ENCODE measurements around the gene PGLYRP4. TPM values are rescaled to one million over a fixed set of nuclear protein-coding genes. Genes with fewer than 3 reads are reported as not detected.

PGLYRP4 gene
- total RNA-seq, 1 experiment from 2014 or later, result not detected

DNA sequence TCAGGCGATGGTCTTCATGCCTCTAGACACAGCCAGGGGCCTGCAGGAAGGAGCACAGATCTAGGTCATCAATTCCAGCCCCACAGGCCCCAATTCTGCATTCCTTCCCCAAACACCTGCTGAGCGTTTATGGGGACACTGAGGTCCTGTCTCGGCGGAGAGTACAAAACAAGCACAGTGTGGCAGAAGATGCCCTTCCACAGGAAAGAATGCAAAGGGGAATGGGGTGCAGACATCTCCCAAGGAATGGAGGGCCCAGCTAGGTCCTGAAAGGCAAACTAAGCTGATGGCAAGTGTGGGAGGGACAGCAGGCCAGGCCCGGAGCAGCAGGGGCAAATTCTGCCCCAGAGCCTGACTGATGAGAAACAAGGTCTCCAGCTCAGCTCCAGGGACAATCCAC lies 45.8 kb upstream of the PGLYRP4 start:
- Histone ChIP-seq H3K9me3 (ENCODE audit: control insufficient read depth, insufficient read depth, low read depth, low read length) (no peaks in the 10 kb centered on the region), H3K4me3 (ENCODE audit: low read depth in 2 of 2, low read length in 2 of 2) (no peak overlapping the region), H3K4me1 (ENCODE audit: control insufficient read depth, insufficient read depth, low read length) (no peaks in the 10 kb centered on the region), H3K27me3 (ENCODE audit: control insufficient read depth, insufficient read depth, low read length) (peaks cover 6% of the 10 kb centered on the region; the same call in 1 of the 2 replicates), H3K27ac (ENCODE audit: low read length) (no peak overlapping the region), H3K36me3 (ENCODE audit: control insufficient read depth, insufficient read depth, low read length) (no peaks in the 10 kb centered on the region)
- in situ Hi-C loops (cut with HindIII; ENCODE audit: low pct_unique_long_range_greater_than_20kb, low sequenced_read_pairs) (no loop called here), intact Hi-C loops (cut with micrococcal nuclease; ENCODE audit: unreplicated experiment) (no loop called here)
- ChIA-PET POLR2A (no interaction called here), CTCF (no interaction called here)
- TF ChIP-seq, protein P1, sequence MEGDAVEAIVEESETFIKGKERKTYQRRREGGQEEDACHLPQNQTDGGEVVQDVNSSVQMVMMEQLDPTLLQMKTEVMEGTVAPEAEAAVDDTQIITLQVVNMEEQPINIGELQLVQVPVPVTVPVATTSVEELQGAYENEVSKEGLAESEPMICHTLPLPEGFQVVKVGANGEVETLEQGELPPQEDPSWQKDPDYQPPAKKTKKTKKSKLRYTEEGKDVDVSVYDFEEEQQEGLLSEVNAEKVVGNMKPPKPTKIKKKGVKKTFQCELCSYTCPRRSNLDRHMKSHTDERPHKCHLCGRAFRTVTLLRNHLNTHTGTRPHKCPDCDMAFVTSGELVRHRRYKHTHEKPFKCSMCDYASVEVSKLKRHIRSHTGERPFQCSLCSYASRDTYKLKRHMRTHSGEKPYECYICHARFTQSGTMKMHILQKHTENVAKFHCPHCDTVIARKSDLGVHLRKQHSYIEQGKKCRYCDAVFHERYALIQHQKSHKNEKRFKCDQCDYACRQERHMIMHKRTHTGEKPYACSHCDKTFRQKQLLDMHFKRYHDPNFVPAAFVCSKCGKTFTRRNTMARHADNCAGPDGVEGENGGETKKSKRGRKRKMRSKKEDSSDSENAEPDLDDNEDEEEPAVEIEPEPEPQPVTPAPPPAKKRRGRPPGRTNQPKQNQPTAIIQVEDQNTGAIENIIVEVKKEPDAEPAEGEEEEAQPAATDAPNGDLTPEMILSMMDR (IDR thresholded peaks at IDR 0.05), result no peak
- no peak for TF ChIP-seq POLR2AphosphoS5 (IDR thresholded peaks at IDR 0.05; ENCODE audit: low read depth, low read length)
- no peak for TF ChIP-seq SIN3A (IDR thresholded peaks at IDR 0.05; ENCODE audit: borderline replicate concordance, insufficient read depth, low read depth, low read length)
- TF ChIP-seq, protein P2, sequence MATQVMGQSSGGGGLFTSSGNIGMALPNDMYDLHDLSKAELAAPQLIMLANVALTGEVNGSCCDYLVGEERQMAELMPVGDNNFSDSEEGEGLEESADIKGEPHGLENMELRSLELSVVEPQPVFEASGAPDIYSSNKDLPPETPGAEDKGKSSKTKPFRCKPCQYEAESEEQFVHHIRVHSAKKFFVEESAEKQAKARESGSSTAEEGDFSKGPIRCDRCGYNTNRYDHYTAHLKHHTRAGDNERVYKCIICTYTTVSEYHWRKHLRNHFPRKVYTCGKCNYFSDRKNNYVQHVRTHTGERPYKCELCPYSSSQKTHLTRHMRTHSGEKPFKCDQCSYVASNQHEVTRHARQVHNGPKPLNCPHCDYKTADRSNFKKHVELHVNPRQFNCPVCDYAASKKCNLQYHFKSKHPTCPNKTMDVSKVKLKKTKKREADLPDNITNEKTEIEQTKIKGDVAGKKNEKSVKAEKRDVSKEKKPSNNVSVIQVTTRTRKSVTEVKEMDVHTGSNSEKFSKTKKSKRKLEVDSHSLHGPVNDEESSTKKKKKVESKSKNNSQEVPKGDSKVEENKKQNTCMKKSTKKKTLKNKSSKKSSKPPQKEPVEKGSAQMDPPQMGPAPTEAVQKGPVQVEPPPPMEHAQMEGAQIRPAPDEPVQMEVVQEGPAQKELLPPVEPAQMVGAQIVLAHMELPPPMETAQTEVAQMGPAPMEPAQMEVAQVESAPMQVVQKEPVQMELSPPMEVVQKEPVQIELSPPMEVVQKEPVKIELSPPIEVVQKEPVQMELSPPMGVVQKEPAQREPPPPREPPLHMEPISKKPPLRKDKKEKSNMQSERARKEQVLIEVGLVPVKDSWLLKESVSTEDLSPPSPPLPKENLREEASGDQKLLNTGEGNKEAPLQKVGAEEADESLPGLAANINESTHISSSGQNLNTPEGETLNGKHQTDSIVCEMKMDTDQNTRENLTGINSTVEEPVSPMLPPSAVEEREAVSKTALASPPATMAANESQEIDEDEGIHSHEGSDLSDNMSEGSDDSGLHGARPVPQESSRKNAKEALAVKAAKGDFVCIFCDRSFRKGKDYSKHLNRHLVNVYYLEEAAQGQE (IDR thresholded peaks at IDR 0.05; ENCODE audit: insufficient read depth in 1 of 2, low read depth in 2 of 2, low read length in 1 of 2), result no peak
- TF ChIP-seq TCF7L2 (IDR thresholded peaks at IDR 0.05; ENCODE audit: low read depth, low read length), result no peak
- BruUV-seq (replicated peaks), result no TSS peak
- DNase-seq (ENCODE audit: low read depth, low spot score), result no peak
- no peak for ATAC-seq

DNA sequence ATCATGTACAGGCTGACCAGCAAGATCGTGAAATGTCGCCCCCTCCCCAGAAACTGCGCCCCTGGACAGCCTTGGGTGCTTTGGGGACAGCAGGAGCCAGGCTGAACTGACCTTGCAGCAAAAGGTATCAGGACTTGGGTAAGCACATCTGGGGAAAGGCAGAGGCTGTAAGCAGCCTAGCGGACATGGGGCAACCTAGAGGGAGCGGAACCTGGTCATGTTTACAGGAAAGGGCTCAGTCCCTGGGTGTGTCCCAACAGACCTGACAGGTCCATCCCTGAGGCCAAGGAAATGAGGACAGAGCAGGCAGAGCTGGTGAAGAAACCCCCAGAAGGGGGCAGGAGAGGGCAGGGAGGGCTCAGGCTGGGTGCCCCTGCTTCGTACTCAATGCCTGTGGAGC lies 45.3 kb upstream of the PGLYRP4 start:
- in situ Hi-C loops (cut with HindIII; ENCODE audit: low pct_unique_long_range_greater_than_20kb, low sequenced_read_pairs) (no loop called here), intact Hi-C loops (cut with micrococcal nuclease; ENCODE audit: unreplicated experiment) (no loop called here)
- no TSS peak for BruUV-seq (replicated peaks)
- no peaks in the 10 kb centered on the region for H3K36me3 ChIP-seq (ENCODE audit: control insufficient read depth, insufficient read depth, low read length)
- TF ChIP-seq, protein P1 (IDR thresholded peaks at IDR 0.05), result no peak
- TF ChIP-seq, protein P2 (IDR thresholded peaks at IDR 0.05; ENCODE audit: insufficient read depth in 1 of 2, low read depth in 2 of 2, low read length in 1 of 2), result no peak
- TF ChIP-seq SIN3A (IDR thresholded peaks at IDR 0.05; ENCODE audit: borderline replicate concordance, insufficient read depth, low read depth, low read length) (no peak), POLR2AphosphoS5 (IDR thresholded peaks at IDR 0.05; ENCODE audit: low read depth, low read length) (no peak)
- ChIA-PET CTCF (no interaction called here), POLR2A (no interaction called here)
- no peaks in the 10 kb centered on the region for H3K9me3 ChIP-seq (ENCODE audit: control insufficient read depth, insufficient read depth, low read depth, low read length)
- H3K4me3 ChIP-seq (ENCODE audit: low read depth in 2 of 2, low read length in 2 of 2), result no peak overlapping the region
- H3K27me3 ChIP-seq (ENCODE audit: control insufficient read depth, insufficient read depth, low read length), result peaks cover 6% of the 10 kb centered on the region; the same call in 1 of the 2 replicates
- H3K4me1 ChIP-seq (ENCODE audit: control insufficient read depth, insufficient read depth, low read length), result no peaks in the 10 kb centered on the region
- ATAC-seq (no peak), DNase-seq (ENCODE audit: low read depth, low spot score) (no peak)
- H3K27ac ChIP-seq (ENCODE audit: low read length), result no peak overlapping the region

All from Panc1 (cell line).